Left renal pelvis (tissue), 4 donors: Measurements from ENCODE around the gene USP17L18. TPM values are rescaled to one million over a fixed set of nuclear protein-coding genes. Genes with fewer than 3 reads are reported as not detected.
"Not testable (repeated sequence)": the region's sequence is repeated elsewhere in the genome, so short reads cannot be mapped to it uniquely, and the experiment has no call there.

ENCODE experiments used
- DNase-seq, 4 donors: peaks; one replicate each; pipeline ENCODE4 v3.0.0-alpha.2; 2013; ENCODE audit warnings: low read depth in 4 of 4, low spot score in 3 of 4
- polyA plus RNA-seq, 4 donors: library from polyadenylated mRNA; unstranded; fragments of 120-200 nt; gene quantifications; one replicate each; pipeline ENCODE4 v1.2.1, GENCODE V29; 2013; ENCODE audit not compliant: insufficient read length in 4 of 4

The USP17L18 gene, protein sequence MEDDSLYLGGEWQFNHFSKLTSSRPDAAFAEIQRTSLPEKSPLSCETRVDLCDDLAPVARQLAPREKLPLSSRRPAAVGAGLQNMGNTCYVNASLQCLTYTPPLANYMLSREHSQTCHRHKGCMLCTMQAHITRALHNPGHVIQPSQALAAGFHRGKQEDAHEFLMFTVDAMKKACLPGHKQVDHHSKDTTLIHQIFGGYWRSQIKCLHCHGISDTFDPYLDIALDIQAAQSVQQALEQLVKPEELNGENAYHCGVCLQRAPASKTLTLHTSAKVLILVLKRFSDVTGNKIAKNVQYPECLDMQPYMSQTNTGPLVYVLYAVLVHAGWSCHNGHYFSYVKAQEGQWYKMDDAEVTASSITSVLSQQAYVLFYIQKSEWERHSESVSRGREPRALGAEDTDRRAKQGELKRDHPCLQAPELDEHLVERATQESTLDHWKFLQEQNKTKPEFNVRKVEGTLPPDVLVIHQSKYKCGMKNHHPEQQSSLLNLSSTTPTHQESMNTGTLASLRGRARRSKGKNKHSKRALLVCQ
- polyA plus RNA-seq = not detected

DNA sequence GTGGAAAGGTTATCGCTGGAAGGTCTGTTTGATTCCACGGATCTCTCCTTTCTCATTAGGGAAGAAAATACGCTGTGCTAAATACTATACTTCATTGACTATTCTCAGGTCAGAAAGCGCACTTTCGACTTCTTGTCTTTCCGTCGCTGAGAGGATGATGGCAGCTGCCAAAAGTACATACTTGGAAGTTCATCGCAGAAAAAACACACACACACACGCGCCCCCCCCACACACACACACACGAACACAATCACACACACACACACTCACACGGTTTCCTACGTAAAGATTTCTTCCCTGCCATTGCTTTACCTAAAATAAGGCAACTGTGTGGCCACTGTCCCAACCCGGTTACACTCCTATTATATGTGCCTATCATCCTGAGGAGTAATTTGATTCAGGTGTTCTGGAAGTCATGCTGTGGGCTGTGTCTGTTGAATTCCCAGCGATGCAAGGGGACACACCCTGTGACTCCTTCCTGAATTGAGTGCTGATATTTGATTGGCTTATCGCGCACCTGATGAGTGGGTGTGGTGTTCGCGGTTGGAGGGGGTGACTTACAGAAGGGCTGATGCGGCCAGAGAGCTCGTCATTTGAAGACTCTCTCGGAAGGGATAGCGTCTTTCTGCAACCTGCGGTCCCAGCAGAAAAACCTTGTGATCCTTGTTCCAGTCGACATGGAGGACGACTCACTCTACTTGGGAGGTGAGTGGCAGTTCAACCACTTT, at the start of gene USP17L18:
USP17L18 (plus strand) TSS at position 678 of the 728 bp plus-strand sequence; CDS start at position 678, 0 bp downstream.
- not testable (repeated sequence) for DNase-seq

DNA sequence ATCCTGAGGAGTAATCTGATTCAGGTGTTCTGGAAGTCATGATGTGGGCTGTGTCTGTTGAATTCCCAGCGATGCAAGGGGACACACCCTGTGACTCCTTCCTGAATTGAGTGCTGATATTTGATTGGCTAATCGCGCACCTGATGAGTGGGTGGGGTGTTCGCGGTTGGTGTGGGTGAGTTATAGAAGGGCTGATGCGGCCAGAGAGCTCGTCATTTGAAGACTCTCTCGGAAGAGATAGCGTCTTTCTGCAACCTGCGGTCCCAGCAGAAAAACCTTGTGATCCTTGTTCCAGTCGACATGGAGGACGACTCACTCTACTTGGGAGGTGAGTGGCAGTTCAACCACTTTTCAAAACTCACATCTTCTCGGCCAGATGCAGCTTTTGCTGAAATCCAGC, 38.1 kb upstream of the USP17L18 start, which contains the start of gene USP17L10:
USP17L10 (plus strand) TSS at position 301 of the 400 bp plus-strand sequence; CDS start at position 301, 0 bp downstream.
- not testable (repeated sequence) for DNase-seq

DNA sequence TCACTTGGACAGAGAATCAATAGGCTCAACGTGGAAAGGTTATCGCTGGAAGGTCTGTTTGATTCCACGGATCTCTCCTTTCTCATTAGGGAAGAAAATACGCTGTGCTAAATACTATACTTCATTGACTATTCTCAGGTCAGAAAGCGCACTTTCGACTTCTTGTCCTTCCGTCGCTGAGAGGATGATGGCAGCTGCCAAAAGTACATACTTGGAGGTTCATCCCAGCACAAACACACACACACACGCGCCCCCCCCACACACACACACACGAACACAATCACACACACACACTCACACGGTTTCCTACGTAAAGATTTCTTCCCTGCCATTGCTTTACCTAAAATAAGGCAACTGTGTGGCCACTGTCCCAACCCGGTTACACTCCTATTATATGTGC, 33.7 kb upstream of the USP17L18 start:
- not testable (repeated sequence) for DNase-seq

DNA sequence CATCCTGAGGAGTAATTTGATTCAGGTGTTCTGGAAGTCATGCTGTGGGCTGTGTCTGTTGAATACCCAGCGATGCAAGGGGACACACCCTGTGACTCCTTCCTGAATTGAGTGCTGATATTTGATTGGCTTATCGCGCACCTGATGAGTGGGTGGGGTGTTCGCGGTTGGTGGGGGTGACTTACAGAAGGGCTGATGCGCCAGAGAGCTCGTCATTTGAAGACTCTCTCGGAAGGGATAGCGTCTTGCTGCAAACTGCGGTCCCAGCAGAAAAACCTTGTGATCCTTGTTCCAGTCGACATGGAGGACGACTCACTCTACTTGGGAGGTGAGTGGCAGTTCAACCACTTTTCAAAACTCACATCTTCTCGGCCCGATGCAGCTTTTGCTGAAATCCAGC, 33.3 kb upstream of the USP17L18 start, which contains the start of gene USP17L11:
USP17L11 (plus strand) TSS at position 301 of the 400 bp plus-strand sequence; CDS start at position 301, 0 bp downstream.
- DNase-seq = not testable (repeated sequence)

DNA sequence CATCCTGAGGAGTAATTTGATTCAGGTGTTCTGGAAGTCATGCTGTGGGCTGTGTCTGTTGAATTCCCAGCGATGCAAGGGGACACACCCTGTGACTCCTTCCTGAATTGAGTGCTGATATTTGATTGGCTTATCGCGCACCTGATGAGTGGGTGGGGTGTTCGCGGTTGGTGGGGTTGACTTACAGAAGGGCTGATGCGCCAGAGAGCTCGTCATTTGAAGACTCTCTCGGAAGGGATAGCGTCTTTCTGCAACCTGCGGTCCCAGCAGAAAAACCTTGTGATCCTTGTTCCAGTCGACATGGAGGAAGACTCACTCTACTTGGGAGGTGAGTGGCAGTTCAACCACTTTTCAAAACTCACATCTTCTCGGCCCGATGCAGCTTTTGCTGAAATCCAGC, 28.6 kb upstream of the USP17L18 start, which contains the start of gene USP17L12:
USP17L12 (plus strand) TSS at position 301 of the 400 bp plus-strand sequence; CDS start at position 301, 0 bp downstream.
- not testable (repeated sequence) for DNase-seq

DNA sequence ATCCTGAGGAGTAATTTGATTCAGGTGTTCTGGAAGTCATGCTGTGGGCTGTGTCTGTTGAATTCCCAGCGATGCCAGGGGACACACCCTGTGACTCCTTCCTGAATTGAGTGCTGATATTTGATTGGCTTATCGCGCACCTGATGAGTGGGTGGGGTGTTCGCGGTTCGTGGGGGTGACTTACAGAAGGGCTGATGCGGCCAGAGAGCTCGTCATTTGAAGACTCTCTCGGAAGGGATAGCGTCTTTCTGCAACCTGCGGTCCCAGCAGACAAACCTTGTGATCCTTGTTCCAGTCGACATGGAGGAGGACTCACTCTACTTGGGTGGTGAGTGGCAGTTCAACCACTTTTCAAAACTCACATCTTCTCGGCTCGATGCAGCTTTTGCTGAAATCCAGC, 23.8 kb upstream of the USP17L18 start, which contains the start of gene USP17L13:
USP17L13 (plus strand) TSS at position 301 of the 400 bp plus-strand sequence; CDS start at position 301, 0 bp downstream.
- not testable (repeated sequence) for DNase-seq

DNA sequence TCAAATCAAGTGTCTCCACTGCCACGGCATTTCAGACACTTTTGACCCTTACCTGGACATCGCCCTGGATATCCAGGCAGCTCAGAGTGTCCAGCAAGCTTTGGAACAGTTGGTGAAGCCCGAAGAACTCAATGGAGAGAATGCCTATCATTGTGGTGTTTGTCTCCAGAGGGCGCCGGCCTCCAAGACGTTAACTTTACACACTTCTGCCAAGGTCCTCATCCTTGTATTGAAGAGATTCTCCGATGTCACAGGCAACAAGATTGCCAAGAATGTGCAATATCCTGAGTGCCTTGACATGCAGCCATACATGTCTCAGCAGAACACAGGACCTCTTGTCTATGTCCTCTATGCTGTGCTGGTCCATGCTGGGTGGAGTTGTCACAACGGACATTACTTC, 18.2 kb upstream of the USP17L18 start:
- DNase-seq = not testable (repeated sequence)

DNA sequence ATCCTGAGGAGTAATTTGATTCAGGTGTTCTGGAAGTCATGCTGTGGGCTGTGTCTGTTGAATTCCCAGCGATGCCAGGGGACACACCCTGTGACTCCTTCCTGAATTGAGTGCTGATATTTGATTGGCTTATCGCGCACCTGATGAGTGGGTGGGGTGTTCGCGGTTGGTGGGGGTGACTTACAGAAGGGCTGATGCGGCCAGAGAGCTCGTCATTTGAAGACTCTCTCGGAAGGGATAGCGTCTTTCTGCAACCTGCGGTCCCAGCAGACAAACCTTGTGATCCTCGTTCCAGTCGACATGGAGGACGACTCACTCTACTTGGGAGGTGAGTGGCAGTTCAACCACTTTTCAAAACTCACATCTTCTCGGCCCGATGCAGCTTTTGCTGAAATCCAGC, 14.3 kb upstream of the USP17L18 start, which contains the start of gene USP17L15:
USP17L15 (plus strand) TSS at position 301 of the 400 bp plus-strand sequence; CDS start at position 301, 0 bp downstream.
- not testable (repeated sequence) for DNase-seq

DNA sequence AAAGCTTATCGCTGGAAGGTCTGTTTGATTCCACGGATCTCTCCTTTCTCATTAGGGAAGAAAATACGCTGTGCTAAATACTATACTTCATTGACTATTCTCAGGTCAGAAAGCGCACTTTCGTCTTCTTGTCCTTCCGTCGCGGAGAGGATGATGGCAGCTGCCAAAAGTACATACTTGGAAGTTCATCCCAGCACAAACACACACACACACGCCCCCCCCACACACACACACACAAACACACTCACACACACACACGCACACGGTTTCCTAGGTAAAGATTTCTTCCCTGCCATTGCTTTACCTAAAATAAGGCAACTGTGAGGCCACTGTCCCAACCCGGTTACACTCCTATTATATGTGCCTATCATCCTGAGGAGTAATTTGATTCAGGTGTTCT, 10.0 kb upstream of the USP17L18 start:
- not testable (repeated sequence) for DNase-seq

DNA sequence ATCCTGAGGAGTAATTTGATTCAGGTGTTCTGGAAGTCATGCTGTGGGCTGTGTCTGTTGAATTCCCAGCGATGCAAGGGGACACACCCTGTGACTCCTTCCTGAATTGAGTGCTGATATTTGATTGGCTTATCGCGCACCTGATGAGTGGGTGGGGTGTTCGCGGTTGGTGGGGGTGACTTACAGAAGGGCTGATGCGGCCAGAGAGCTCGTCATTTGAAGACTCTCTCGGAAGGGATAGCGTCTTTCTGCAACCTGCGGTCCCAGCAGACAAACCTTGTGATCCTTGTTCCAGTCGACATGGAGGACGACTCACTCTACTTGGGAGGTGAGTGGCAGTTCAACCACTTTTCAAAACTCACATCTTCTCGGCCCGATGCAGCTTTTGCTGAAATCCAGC, 4.9 kb upstream of the USP17L18 start, which contains the start of gene USP17L17:
USP17L17 (plus strand) TSS at position 301 of the 400 bp plus-strand sequence; CDS start at position 301, 0 bp downstream.
- DNase-seq = not testable (repeated sequence)

DNA sequence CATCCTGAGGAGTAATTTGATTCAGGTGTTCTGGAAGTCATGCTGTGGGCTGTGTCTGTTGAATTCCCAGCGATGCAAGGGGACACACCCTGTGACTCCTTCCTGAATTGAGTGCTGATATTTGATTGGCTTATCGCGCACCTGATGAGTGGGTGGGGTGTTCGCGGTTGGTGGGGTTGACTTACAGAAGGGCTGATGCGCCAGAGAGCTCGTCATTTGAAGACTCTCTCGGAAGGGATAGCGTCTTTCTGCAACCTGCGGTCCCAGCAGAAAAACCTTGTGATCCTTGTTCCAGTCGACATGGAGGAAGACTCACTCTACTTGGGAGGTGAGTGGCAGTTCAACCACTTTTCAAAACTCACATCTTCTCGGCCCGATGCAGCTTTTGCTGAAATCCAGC, 4.6 kb downstream of the USP17L18 start, which contains the start of gene USP17L19:
USP17L19 (plus strand) TSS at position 301 of the 400 bp plus-strand sequence; CDS start at position 301, 0 bp downstream.
- DNase-seq = not testable (repeated sequence)

DNA sequence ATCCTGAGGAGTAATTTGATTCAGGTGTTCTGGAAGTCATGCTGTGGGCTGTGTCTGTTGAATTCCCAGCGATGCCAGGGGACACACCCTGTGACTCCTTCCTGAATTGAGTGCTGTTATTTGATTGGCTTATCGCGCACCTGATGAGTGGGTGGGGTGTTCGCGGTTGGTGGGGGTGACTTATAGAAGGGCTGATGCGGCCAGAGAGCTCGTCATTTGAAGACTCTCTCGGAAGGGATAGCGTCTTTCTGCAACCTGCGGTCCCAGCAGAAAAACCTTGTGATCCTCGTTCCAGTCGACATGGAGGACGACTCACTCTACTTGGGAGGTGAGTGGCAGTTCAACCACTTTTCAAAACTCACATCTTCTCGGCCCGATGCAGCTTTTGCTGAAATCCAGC, 9.4 kb downstream of the USP17L18 start, which contains the start of gene USP17L20:
USP17L20 (plus strand) TSS at position 301 of the 400 bp plus-strand sequence; CDS start at position 301, 0 bp downstream.
- DNase-seq = not testable (repeated sequence)

DNA sequence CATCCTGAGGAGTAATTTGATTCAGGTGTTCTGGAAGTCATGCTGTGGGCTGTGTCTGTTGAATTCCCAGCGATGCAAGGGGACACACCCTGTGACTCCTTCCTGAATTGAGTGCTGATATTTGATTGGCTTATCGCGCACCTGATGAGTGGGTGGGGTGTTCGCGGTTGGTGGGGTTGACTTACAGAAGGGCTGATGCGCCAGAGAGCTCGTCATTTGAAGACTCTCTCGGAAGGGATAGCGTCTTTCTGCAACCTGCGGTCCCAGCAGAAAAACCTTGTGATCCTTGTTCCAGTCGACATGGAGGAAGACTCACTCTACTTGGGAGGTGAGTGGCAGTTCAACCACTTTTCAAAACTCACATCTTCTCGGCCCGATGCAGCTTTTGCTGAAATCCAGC, 14.1 kb downstream of the USP17L18 start, which contains the start of gene USP17L21:
USP17L21 (plus strand) TSS at position 301 of the 400 bp plus-strand sequence; CDS start at position 301, 0 bp downstream.
- DNase-seq = not testable (repeated sequence)

DNA sequence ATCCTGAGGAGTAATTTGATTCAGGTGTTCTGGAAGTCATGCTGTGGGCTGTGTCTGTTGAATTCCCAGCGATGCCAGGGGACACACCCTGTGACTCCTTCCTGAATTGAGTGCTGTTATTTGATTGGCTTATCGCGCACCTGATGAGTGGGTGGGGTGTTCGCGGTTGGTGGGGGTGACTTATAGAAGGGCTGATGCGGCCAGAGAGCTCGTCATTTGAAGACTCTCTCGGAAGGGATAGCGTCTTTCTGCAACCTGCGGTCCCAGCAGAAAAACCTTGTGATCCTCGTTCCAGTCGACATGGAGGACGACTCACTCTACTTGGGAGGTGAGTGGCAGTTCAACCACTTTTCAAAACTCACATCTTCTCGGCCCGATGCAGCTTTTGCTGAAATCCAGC, 18.9 kb downstream of the USP17L18 start, which contains the start of gene USP17L22:
USP17L22 (plus strand) TSS at position 301 of the 400 bp plus-strand sequence; CDS start at position 301, 0 bp downstream.
- not testable (repeated sequence) for DNase-seq

DNA sequence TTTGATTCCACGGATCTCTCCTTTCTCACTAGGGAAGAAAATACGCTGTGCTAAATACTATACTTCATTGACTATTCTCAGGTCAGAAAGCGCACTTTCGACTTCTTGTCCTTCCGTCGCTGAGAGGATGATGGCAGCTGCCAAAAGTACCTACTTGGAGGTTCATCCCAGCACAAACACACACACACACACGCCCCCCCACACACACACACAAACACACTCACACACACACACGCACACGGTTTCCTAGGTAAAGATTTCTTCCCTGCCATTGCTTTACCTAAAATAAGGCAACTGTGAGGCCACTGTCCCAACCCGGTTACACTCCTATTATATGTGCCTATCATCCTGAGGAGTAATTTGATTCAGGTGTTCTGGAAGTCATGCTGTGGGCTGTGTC, 23.3 kb downstream of the USP17L18 start:
- DNase-seq = not testable (repeated sequence)

Other genes with a start within 250 kb of the USP17L18 start
- gene FAM90A26, start 78.2 kb upstream of the USP17L18 start, polyA plus RNA-seq = under 1 TPM in 1 of 4 donors, not detected in 3; 0.06 TPM
- gene USP17L10, start 38.0 kb upstream of the USP17L18 start, polyA plus RNA-seq = not detected
- not detected for gene USP17L11, start 33.2 kb upstream of the USP17L18 start, polyA plus RNA-seq
- not detected for gene USP17L12, start 28.5 kb upstream of the USP17L18 start, polyA plus RNA-seq
- gene USP17L13, start 23.7 kb upstream of the USP17L18 start, polyA plus RNA-seq = not detected
- not detected for gene USP17L15, start 14.2 kb upstream of the USP17L18 start, polyA plus RNA-seq
- gene USP17L17, start 4.8 kb upstream of the USP17L18 start, polyA plus RNA-seq = not detected
- not detected for gene USP17L19, start 4.7 kb downstream of the USP17L18 start, polyA plus RNA-seq
- gene USP17L20, start 9.5 kb downstream of the USP17L18 start, polyA plus RNA-seq = not detected
- not detected for gene USP17L21, start 14.2 kb downstream of the USP17L18 start, polyA plus RNA-seq
- not detected for gene USP17L22, start 19.0 kb downstream of the USP17L18 start, polyA plus RNA-seq
- not detected for gene USP17L24, start 76.5 kb downstream of the USP17L18 start, polyA plus RNA-seq
- not detected for gene USP17L25, start 81.3 kb downstream of the USP17L18 start, polyA plus RNA-seq
- not detected for gene USP17L26, start 86.0 kb downstream of the USP17L18 start, polyA plus RNA-seq
- not detected for gene USP17L5, start 90.8 kb downstream of the USP17L18 start, polyA plus RNA-seq
- gene USP17L27, start 95.5 kb downstream of the USP17L18 start, polyA plus RNA-seq = not detected
- not detected for gene USP17L28, start 100.3 kb downstream of the USP17L18 start, polyA plus RNA-seq
- not detected for gene USP17L29, start 105.0 kb downstream of the USP17L18 start, polyA plus RNA-seq
- gene USP17L30, start 114.5 kb downstream of the USP17L18 start, polyA plus RNA-seq = not detected
- not detected for gene DEFB131A, start 195.8 kb downstream of the USP17L18 start, polyA plus RNA-seq